Measurements from ENCODE around the gene FETUB.

Gene FETUB

DNA sequence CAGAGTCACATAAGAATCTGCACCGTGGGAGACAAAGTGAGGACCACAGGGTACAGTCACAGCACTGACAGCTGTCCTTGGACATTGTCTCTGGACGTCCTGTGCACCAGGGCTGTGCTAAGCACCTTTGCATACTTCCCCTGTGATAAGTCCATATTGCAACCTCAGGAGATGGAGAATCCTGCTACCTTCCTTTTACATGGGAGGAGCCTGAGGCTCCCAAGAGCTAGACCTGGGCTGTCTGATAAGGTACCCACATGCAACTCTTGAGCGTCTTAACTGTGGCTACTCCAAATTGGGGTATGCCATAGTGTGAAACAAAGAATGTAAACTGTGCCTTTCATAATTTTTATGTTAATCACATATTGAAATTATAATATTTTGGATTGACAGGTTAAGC lies 2.5 kb upstream of the FETUB start:
- no peak for DNase-seq

DNA sequence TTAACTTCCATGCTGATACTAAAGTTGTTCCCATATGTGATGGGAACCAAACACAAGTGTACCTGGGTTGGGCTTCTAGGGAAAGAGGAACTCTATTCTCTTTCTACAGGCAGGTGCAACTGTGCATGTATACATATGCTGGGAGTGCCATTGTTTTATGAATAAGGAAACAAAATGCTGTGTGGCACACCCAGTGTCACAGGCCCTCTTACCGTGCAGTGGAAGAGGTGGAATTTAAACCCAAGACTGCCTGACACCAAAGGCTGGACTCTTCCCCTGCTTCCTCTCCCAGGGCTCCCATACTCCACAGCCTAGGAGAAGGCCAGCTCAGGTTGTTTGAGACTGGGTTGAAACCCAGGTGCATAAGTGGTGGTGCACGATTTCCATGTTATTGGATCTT lies 1.9 kb upstream of the FETUB start:
- DNase-seq, result no peak

DNA sequence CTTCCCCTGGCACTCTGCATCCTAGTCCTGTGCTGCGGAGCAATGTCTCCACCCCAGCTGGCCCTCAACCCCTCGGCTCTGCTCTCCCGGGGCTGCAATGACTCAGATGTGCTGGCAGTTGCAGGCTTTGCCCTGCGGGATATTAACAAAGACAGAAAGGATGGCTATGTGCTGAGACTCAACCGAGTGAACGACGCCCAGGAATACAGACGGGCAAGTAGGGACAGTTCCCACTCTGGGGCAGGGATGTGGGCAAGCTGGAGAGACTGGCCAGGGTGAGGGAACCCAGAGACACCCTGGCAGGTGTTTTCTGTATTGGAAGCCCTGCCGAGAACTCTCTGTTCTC lies 247 bp downstream of the FETUB start:
- no peak for DNase-seq

- no peak for DNase-seq
Observed at GRCh38 chr3:186640929-186641328, 730 bp downstream of the FETUB start.

GRCh38 chr3:186642014-186642413 lies 1.8 kb downstream of the FETUB start:
- DNase-seq, result no peak

DNA sequence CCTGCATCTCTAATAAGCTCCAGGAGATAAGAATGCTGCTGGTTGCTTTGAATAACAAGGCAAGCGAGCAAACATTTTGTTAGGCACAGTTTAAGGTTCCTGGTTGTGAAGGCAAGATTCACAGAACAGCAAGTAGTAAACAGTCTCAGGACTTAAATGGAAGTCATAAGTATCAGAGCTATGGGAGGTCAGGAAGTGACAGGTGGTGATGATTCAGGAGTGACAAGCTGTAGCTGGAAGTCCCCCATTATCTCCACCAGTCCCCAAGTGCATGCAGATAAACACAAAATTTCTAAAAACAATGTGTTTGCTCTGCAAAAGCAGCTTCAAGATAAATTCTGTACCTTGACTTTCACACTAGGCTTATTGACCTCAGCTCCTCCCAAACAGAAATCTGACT lies 3.3 kb downstream of the FETUB start:
- DNase-seq, result no peak

- no peak for DNase-seq
Observed at GRCh38 chr3:186644683-186645082, 4.5 kb downstream of the FETUB start.

DNA sequence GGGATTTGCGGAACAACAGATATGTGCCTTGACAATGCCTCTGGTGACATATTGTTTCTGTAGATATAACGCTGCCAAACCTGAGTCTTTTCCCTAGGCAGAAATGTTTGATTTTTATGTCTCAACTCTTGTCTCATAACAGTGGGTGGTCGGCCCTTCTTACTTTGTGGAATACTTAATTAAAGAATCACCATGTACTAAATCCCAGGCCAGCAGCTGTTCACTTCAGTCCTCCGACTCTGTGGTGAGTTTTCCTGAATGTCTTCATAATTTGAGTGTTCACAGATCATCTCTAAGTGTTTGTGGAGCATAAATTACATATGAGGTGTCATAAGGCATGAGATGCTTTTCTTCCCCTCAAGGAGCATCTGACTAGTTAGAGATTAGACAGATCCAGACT lies 5.9 kb downstream of the FETUB start:
- DNase-seq, result no peak

DNA sequence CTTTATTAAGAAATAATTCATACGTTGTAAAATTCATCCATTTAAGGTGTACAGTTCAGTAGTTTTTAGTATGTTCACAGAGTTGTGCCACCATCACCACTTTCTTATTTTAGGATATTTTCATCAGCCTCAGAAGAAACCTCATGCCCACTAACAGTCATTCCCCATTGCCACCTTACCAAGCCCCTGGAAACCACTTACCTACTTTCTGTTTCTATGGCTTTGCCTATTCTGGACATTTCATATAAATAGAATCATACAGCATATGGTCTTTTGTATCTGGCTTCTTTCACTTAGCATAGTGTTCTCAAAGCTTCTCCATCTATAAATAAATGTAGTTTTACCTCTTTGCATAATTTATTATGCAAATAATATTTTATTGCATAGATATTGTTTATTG lies 6.6 kb downstream of the FETUB start:
- no peak for DNase-seq

- no peak for DNase-seq
Observed at GRCh38 chr3:186648851-186649250, 8.7 kb downstream of the FETUB start.

- no peak for DNase-seq
Observed at GRCh38 chr3:186651678-186652215, 11.5 kb downstream of the FETUB start.

DNA sequence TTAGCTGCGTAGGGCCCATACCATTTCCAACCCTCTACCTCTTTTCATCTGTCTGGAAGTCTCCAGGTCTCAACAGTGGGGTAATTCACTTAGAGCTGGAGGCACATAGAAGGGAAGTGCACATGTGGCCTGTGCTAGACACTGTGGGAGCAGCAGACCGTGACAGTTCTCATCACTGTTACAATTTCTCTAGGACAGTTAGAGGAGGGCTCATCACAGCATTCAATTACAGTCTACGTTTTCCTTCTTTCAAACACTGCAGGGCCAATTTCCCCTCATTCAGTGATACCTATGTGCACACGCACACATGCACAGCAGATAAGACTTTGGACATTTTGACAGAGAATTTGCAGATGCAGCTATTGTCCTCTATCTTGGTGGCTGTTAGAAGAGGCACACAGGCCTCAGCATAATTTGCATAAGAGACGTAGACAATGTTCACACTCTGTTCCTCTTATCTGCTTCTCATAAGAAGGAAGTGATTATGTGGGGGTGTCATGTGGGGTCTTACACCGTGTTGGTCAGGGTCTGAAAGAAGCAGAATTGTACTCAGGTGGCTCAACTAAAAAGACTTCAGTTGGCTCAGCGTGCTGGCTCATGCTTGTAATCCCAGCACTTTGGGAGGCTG lies 13.0 kb downstream of the FETUB start:
- no peak for DNase-seq

GRCh38 chr3:186653984-186654383 lies 13.8 kb downstream of the FETUB start:
- DNase-seq, result no peak

- no peak for DNase-seq
Observed at GRCh38 chr3:186663361-186664118, 23.3 kb downstream of the FETUB start.

DNA sequence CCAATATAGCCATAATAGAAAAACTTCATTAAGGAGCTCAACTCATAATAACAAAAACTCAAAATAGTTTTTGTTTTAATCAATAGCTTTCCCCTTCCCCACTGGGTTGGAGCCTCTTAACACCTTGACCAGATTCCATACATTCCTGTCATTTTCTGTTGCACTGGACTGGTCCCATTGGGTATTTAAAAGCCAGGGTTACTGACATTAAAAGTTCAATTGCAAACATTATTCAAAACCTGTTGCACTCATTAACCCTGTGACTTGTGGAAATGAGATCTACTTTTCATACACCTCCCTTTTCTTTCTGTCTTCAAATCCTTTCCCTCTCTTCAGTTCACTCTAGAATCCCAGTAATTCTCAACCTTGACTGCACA lies 23.9 kb downstream of the FETUB start:
- no peak for DNase-seq

DNA sequence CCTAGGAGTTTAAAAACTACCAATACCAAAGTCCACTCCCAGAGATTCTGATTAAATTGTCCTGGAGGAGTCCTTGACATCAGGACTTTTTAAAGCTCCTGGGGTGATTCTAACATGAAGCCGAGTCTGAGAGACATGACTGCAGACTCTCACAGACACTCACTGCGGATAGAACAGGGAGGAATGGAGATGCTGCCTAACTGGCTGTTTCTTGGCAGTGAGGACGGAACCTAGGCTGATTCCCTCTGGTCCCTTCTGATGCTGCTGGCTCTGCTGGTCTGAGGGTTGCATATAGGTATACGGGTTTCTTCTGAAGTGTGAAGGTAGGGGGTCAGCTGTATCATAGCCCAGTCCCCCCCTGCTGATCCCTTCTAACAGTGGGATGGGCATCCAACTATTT lies 24.3 kb downstream of the FETUB start:
- no peak for DNase-seq

GRCh38 chr3:186665625-186666188 lies 25.5 kb downstream of the FETUB start, which contains the start of gene HRG:
HRG (plus strand) TSS chr3:186666014; CDS start chr3:186666032, 18 bp downstream.
- DNase-seq, result no peak

DNA sequence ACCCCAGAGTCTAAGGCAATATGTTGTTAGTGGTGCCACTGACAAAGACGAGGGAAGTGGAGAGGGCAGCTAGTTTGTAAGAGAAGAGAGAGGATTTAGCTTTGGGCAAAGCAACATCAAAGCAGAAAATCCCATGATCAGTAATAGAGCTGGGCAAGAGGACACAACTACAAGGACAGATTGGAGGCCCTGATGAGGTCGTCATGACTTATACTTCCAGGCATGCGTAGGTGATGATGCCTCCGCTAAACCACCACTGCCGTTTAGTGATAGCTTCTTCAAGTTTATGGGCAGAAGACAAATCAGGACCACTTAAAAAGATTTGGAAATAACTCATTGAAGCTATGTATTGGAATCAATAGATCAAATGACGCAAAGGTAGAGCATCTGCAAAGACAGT lies 28.2 kb downstream of the FETUB start:
- no peak for DNase-seq

- DNase-seq, result no peak
Observed at GRCh38 chr3:186669378-186670084, 29.3 kb downstream of the FETUB start.

GRCh38 chr3:186670155-186670554 lies 30.0 kb downstream of the FETUB start:
- DNase-seq, result no peak

DNA sequence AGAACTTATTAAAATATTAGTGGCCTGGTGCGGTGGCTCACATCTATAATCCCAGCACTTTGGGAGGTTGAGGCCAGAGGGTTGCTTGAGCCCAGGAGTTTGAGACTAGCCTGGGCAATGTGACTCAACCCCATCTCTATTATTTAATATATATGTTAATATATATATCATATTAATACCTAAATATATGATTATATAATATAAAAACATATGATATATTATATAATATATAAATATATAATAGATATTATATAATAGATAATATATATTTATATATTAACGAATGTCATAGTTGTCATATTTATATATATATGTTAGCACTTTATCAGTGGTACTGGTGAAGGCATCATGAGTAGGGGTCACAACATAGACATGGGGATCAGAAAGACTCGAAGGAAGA lies 30.9 kb downstream of the FETUB start:
- DNase-seq, result no peak

- DNase-seq, result no peak
Observed at GRCh38 chr3:186678604-186679003, 38.4 kb downstream of the FETUB start.

DNA sequence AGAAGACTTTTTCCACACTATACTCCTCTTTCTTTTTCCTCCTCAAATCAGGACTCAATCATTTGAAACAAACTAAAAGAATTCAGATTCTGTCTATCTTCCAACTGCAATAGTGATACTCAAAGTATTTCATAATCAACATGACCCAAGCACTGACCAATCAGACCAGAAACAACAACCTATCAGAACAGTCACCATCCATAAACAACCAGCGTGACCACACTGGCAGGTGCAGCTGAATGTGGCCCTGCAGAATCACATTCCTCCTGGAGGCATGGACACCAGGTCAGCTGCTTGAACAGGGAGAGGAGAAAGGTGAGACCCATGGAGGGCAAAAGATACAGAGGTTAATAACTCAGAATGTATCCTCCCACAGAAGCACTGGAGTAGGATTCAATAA lies 39.0 kb downstream of the FETUB start:
- DNase-seq, result no peak

DNA sequence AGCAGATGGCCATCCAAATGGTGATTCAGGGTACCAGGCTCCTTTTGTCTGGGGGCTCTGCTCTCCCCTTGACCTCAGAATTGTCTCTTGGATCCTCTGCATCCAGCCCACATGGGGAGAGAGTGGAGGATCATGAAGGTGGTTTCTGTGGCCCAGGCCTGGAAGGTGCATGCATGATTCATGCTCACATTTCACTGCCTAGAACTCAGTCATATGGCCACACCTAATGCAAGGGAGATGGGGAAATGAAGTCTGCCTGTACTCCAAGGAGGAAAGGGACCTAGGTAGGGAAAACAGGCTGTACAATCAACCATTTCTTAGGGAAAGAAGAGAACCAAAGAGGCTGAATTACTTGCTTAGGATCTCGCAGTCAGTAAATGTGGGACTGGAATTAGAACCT lies 40.7 kb downstream of the FETUB start:
- no peak for DNase-seq
